DND-41 (cell line): Measurements from ENCODE around the gene ALDH1L1.

Source experiments
- ATAC-seq: fragments of 200-7000 bp; cut with Tn5 transposase; 3 replicates; pipeline ENCODE4 v1.9.1; 2021; ENCODE audit warnings: low read depth; ENCODE audit not compliant: insufficient read depth
- DNase-seq: peaks from one replicate; pipeline ENCODE4 v3.0.0-alpha.2; 2020
- H2AFZ ChIP-seq: 2 replicates; pipeline ENCODE4 v1.6.0; 2012; ENCODE audit warnings: low read depth, low read length
- H3K27ac ChIP-seq: 2 replicates; pipeline ENCODE4 v1.5.1; 2012; ENCODE audit warnings: low read length, inconsistent platforms
- H3K27me3 ChIP-seq: fragments of 200-600 bp; sonication (generic); 2 replicates; pipeline ENCODE4 v1.6.0; 2012; ENCODE audit warnings: low read length, mild to moderate bottlenecking, inconsistent platforms; ENCODE audit not compliant: insufficient read depth, poor library complexity
- H3K36me3 ChIP-seq: 2 replicates; pipeline ENCODE4 v1.5.1; 2012; ENCODE audit warnings: low read length, inconsistent platforms; ENCODE audit not compliant: insufficient read depth
- H3K4me1 ChIP-seq: 2 replicates; pipeline ENCODE4 v1.5.1; 2012; ENCODE audit warnings: mild to moderate bottlenecking, low read length; ENCODE audit not compliant: insufficient read depth
- H3K4me2 ChIP-seq: 2 replicates; pipeline ENCODE4 v1.6.0; 2012; ENCODE audit warnings: mild to moderate bottlenecking, moderate library complexity, low read length, inconsistent platforms; ENCODE audit not compliant: insufficient read depth
- H3K4me3 ChIP-seq, 2 experiments: fragments of 200-600 bp in 1 of 2; shearing (Covaris generic) in 1 of 2; 2 replicates each; pipeline ENCODE4 v1.5.1; 2012 to 2016; ENCODE audit warnings: inconsistent platforms in 2 of 2, low read length in 2 of 2, mild to moderate bottlenecking in 2 of 2, low read depth in 1 of 2, moderate library complexity in 1 of 2
- H3K79me2 ChIP-seq: 2 replicates; pipeline ENCODE4 v1.6.0; 2012; ENCODE audit warnings: low read length, inconsistent platforms; ENCODE audit not compliant: insufficient read depth
- H3K9ac ChIP-seq: 2 replicates; pipeline ENCODE4 v1.6.0; 2012; ENCODE audit warnings: low read depth, mild to moderate bottlenecking, inconsistent platforms, low read length, moderate library complexity
- H3K9me3 ChIP-seq: 2 replicates; pipeline ENCODE4 v1.5.1; 2012; ENCODE audit warnings: low read length, moderate library complexity, mild to moderate bottlenecking, inconsistent platforms; ENCODE audit not compliant: insufficient read depth, severe bottlenecking
- H4K20me1 ChIP-seq: 2 replicates; pipeline ENCODE4 v1.6.0; 2012; ENCODE audit warnings: low read length; ENCODE audit not compliant: insufficient read depth
- EZH2 ChIP-seq: IDR thresholded peaks from 3 replicates; pipeline ENCODE4 v1.6.1; 2012; ENCODE audit warnings: borderline replicate concordance, low read depth, mild to moderate bottlenecking, moderate library complexity, low read length, inconsistent platforms; ENCODE audit not compliant: severe bottlenecking
- TF ChIP-seq, protein P1 (sequence below): IDR thresholded peaks from 2 replicates; pipeline ENCODE4 v1.5.1; 2012; ENCODE audit warnings: borderline replicate concordance, low read length, moderate library complexity, mild to moderate bottlenecking; ENCODE audit not compliant: poor library complexity, severe bottlenecking; ENCODE audit errors: extremely low read depth

ALDH1L1 gene

GRCh38 chr3:126083138-126083445, 97.3 kb downstream of the ALDH1L1 start:
- ATAC-seq: no peak
- Histone ChIP-seq H3K27ac (peak overlapping the region; percentile 71), H3K9me3 (peaks cover 9% of the 10 kb centered on the region), H2AFZ (peak overlapping the region; percentile 77), H3K36me3 (no peaks in the 10 kb centered on the region), H3K4me1 (peaks cover 22% of the 10 kb centered on the region), H3K9ac (peak overlapping the region; percentile 78), H3K4me3 (peak overlapping the region; percentile 65 to 92; a peak in 3 of 4 replicates), H3K79me2 (peaks cover 11% of the 10 kb centered on the region), H4K20me1 (no peaks in the 10 kb centered on the region), H3K4me2 (peak overlapping the region; percentile 87), H3K27me3 (no peaks in the 10 kb centered on the region)
- DNase-seq: no peak
- TF ChIP-seq EZH2: no peak
- TF ChIP-seq, protein P1, sequence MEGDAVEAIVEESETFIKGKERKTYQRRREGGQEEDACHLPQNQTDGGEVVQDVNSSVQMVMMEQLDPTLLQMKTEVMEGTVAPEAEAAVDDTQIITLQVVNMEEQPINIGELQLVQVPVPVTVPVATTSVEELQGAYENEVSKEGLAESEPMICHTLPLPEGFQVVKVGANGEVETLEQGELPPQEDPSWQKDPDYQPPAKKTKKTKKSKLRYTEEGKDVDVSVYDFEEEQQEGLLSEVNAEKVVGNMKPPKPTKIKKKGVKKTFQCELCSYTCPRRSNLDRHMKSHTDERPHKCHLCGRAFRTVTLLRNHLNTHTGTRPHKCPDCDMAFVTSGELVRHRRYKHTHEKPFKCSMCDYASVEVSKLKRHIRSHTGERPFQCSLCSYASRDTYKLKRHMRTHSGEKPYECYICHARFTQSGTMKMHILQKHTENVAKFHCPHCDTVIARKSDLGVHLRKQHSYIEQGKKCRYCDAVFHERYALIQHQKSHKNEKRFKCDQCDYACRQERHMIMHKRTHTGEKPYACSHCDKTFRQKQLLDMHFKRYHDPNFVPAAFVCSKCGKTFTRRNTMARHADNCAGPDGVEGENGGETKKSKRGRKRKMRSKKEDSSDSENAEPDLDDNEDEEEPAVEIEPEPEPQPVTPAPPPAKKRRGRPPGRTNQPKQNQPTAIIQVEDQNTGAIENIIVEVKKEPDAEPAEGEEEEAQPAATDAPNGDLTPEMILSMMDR: no peak

- no peak for TF ChIP-seq EZH2
- TF ChIP-seq, protein P1: no peak
- peaks cover 11% of the 10 kb centered on the region for H3K79me2 ChIP-seq
- H3K27ac ChIP-seq: peak overlapping the region; percentile 71
- H3K9me3 ChIP-seq: peaks cover 5% of the 10 kb centered on the region
- peaks cover 22% of the 10 kb centered on the region for H3K4me1 ChIP-seq
- H2AFZ ChIP-seq: 0 out of 2 replicates have a peak overlapping the region, but pooled peaks have one; percentile 77
- no peaks in the 10 kb centered on the region for H3K36me3 ChIP-seq
- peak overlapping the region; percentile 65 to 92; a peak in 3 of 4 replicates for H3K4me3 ChIP-seq
- no peaks in the 10 kb centered on the region for H3K27me3 ChIP-seq
- no peaks in the 10 kb centered on the region for H4K20me1 ChIP-seq
- H3K4me2 ChIP-seq: peak overlapping the region; percentile 87
- no peak for ATAC-seq
- H3K9ac ChIP-seq: peak overlapping the region; percentile 78
- no peak for DNase-seq
Observed at GRCh38 chr3:126082362-126083137, 97.8 kb downstream of the ALDH1L1 start.

DNA sequence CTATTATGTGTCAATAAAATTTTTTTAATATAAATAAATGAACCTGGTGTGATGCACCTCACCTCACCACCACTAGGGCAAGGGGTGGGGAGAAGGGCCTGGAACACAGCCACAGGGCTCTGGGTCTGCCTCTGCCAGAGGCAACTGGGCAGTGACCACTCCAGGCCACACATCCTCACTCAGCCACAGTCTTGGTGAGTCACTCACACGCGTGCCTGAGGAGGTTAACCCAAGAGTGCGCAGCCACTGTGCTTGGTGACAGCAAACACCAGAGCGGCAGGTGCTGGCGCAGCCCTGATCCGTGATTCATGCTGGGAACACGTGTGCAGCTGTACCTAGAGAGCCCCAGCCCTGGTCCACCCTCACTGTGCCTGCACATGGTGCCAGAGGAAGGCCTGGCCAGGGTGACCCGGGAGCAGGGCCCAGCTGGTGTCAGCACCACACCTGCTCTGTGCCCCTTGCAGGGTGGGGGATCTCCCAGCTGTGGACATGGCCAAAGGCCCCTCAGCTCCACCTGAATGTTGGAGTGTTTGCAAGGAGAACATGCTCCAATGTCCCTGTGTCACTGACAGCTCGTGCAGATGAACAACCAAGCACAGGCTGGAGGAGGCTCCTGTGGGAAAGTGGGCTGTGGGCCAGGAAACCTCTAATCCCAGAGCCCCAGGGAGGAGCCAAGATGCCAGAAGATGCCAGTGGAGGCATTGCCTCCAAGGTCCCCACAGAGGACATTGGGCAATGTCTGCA, 98.6 kb downstream of the ALDH1L1 start:
- Histone ChIP-seq H3K4me2 (peak overlapping the region; percentile 87), H3K27ac (no peak overlapping the region), H3K27me3 (no peaks in the 10 kb centered on the region), H2AFZ (no peak overlapping the region), H3K9ac (no peak overlapping the region), H3K36me3 (no peaks in the 10 kb centered on the region), H3K9me3 (no peaks in the 10 kb centered on the region), H3K79me2 (peaks cover 11% of the 10 kb centered on the region), H3K4me3 (no peak overlapping the region), H4K20me1 (no peaks in the 10 kb centered on the region), H3K4me1 (peaks cover 22% of the 10 kb centered on the region)
- DNase-seq (no peak), ATAC-seq (no peak)
- TF ChIP-seq EZH2: no peak
- TF ChIP-seq, protein P1: peak; percentile 36
